Gastrocnemius medialis (tissue), 4 donors: ENCODE data around the gene C18orf63. TPM values are rescaled to one million over a fixed set of nuclear protein-coding genes. Genes with fewer than 3 reads are reported as not detected.

Experiments used
- ATAC-seq, 2 donors: fragments of 150-250 bp; one replicate each; pipeline ENCODE4 v1.9.1; 2016
- DNase-seq, 2 donors: peaks; one replicate each; pipeline ENCODE4 v3.0.0-alpha.2; 2019
- H3K27ac ChIP-seq, 4 donors: fragments of 200-600 bp; sonication (generic); 1 replicate in 1 of 4; 2 replicates in 3 of 4; pipeline ENCODE4 v1.5.1; 2016 to 2018; ENCODE audit warnings: mild to moderate bottlenecking in 2 of 4, moderate library complexity in 1 of 4
- H3K27me3 ChIP-seq, 3 donors: fragments of 200-600 bp; sonication (generic) in 2 of 3; 1 replicate in 1 of 3; 2 replicates in 2 of 3; pipeline versions ENCODE4 v1.5.1 to v1.6.0; 2016 to 2019; ENCODE audit warnings: mild to moderate bottlenecking in 1 of 3, moderate library complexity in 1 of 3
- H3K36me3 ChIP-seq, 2 donors: fragments of 200-600 bp; sonication (generic) in 1 of 2; one replicate each; pipeline ENCODE4 v1.5.1; 2017 to 2018
- H3K4me1 ChIP-seq, 2 donors: fragments of 200-600 bp; sonication (generic) in 1 of 2; one replicate each; pipeline ENCODE4 v1.5.1; 2016 to 2017; ENCODE audit warnings: mild to moderate bottlenecking in 2 of 2
- H3K4me3 ChIP-seq, 4 donors: fragments of 200-600 bp; sonication (generic) in 3 of 4; 1 replicate in 1 of 4; 2 replicates in 3 of 4; pipeline ENCODE4 v1.5.1; 2016 to 2019; ENCODE audit warnings: mild to moderate bottlenecking in 2 of 4
- H3K9me3 ChIP-seq, 3 donors: fragments of 200-600 bp; sonication (generic) in 2 of 3; 1 replicate in 1 of 3; 2 replicates in 2 of 3; pipeline ENCODE4 v1.5.1; 2016 to 2019
- CTCF ChIP-seq, 5 experiments: fragments of 450-650 bp in 3 of 5; fragments of 200-600 bp in 2 of 5; sonication (generic) in 2 of 5; IDR thresholded peaks in 4 of 5; conservative IDR thresholded peaks in 1 of 5; 1 replicate in 4 of 5; 2 replicates in 1 of 5; pipeline ENCODE4 v1.5.1; 2016 to 2019; ENCODE audit warnings: antibody characterized with exemption in 5 of 5, mild to moderate bottlenecking in 3 of 5, moderate library complexity in 3 of 5
- POLR2A ChIP-seq, 2 donors: fragments of 450-650 bp; IDR thresholded peaks; one replicate each; pipeline ENCODE4 v1.6.1; 2017; ENCODE audit warnings: antibody characterized with exemption in 2 of 2, mild to moderate bottlenecking in 2 of 2, moderate library complexity in 2 of 2
- in situ Hi-C, 4 donors: fragments of 200-750 bp; cut with MboI; loops; one replicate each; pipeline versions ENCODE4 v1.15.0 to v1.8.0; 2017; ENCODE audit warnings: low sequenced_read_pairs in 4 of 4
- intact Hi-C: fragments of 100-400 bp; cut with DNase I; formaldehyde crosslinking; loops from one replicate; pipeline ENCODE4 v1.15.1; 2023; ENCODE audit warnings: low total_unique reads
- total RNA-seq, 4 donors: library from RNA; depleted of rRNA; stranded (reverse); fragments of >200 nt; gene quantifications; one replicate each; pipeline versions ENCODE4 v1.1.0 to v1.2.3, GENCODE V29; 2016

C18orf63 gene
- total RNA-seq, 4 donors from 2014 or later: not detected

- TF ChIP-seq POLR2A (IDR thresholded peaks at IDR 0.05) (no peak), CTCF (IDR thresholded peaks at IDR 0.05 in 4 of 5, conservative IDR thresholded peaks at IDR 0.05 in 1 of 5) (no peak)
- H3K36me3 ChIP-seq: no peaks in the 10 kb centered on the region
- no peak for ATAC-seq
- H3K27me3 ChIP-seq: no peaks in the 10 kb centered on the region
- no peak overlapping the region for H3K4me3 ChIP-seq
- DNase-seq: no peak
- H3K9me3 ChIP-seq: no peaks in the 10 kb centered on the region
- intact Hi-C loops: no loop called here
- in situ Hi-C loops: no loop called here
- H3K27ac ChIP-seq: no peak overlapping the region
- H3K4me1 ChIP-seq: no peaks in the 10 kb centered on the region
Measured at GRCh38 chr18:74328206-74328605, 12.6 kb downstream of the C18orf63 start.

GRCh38 chr18:74329688-74330205, 14.1 kb downstream of the C18orf63 start:
- H3K27ac ChIP-seq: no peak overlapping the region
- no peak for TF ChIP-seq POLR2A (IDR thresholded peaks at IDR 0.05)
- TF ChIP-seq CTCF (IDR thresholded peaks at IDR 0.05 in 4 of 5, conservative IDR thresholded peaks at IDR 0.05 in 1 of 5): no peak
- no peaks in the 10 kb centered on the region for H3K36me3 ChIP-seq
- no peaks in the 10 kb centered on the region for H3K27me3 ChIP-seq
- H3K4me1 ChIP-seq: no peaks in the 10 kb centered on the region
- in situ Hi-C loops: loop anchor here in 1 of 4 donors (10.0 kb wide), 1 partner anchor 125 kb away; no protein-coding TSS in a partner anchor
- DNase-seq (no peak), ATAC-seq (no peak)
- H3K9me3 ChIP-seq: no peaks in the 10 kb centered on the region
- no peak overlapping the region for H3K4me3 ChIP-seq
- intact Hi-C loops: no loop called here

GRCh38 chr18:74331404-74331803, 15.8 kb downstream of the C18orf63 start:
- no peak for TF ChIP-seq POLR2A (IDR thresholded peaks at IDR 0.05)
- no peak for TF ChIP-seq CTCF (IDR thresholded peaks at IDR 0.05 in 4 of 5, conservative IDR thresholded peaks at IDR 0.05 in 1 of 5)
- Histone ChIP-seq H3K27me3 (no peaks in the 10 kb centered on the region), H3K27ac (no peak overlapping the region), H3K36me3 (no peaks in the 10 kb centered on the region), H3K9me3 (no peaks in the 10 kb centered on the region), H3K4me1 (no peaks in the 10 kb centered on the region), H3K4me3 (no peak overlapping the region)
- in situ Hi-C loops (loop anchor here in 1 of 4 donors (10.0 kb wide), 1 partner anchor 127 kb away; no protein-coding TSS in a partner anchor), intact Hi-C loops (no loop called here)
- ATAC-seq (no peak), DNase-seq (no peak)

- DNase-seq (no peak), ATAC-seq (no peak)
- no peak for TF ChIP-seq POLR2A (IDR thresholded peaks at IDR 0.05)
- TF ChIP-seq CTCF (IDR thresholded peaks at IDR 0.05 in 4 of 5, conservative IDR thresholded peaks at IDR 0.05 in 1 of 5): no peak
- no peaks in the 10 kb centered on the region for H3K27me3 ChIP-seq
- in situ Hi-C loops: loop anchor here in 1 of 4 donors (10.0 kb wide), 1 partner anchor 128 kb away; no protein-coding TSS in a partner anchor
- no peaks in the 10 kb centered on the region for H3K4me1 ChIP-seq
- H3K27ac ChIP-seq: no peak overlapping the region
- no peak overlapping the region for H3K4me3 ChIP-seq
- no peaks in the 10 kb centered on the region for H3K36me3 ChIP-seq
- intact Hi-C loops: no loop called here
- no peaks in the 10 kb centered on the region for H3K9me3 ChIP-seq
Measured at GRCh38 chr18:74333091-74333490, 17.5 kb downstream of the C18orf63 start.
